Mammary epithelial cell (primary cell): Measurements from ENCODE around the gene TOMT.

Experiments used
- CTCF ChIP-seq, 2 donors: IDR thresholded peaks in 1 of 2; conservative IDR thresholded peaks in 1 of 2; 2 replicates each; pipeline ENCODE4 v1.5.1; 2011 to 2012; ENCODE audit warnings: inconsistent platforms in 2 of 2, low read length in 2 of 2, mild to moderate bottlenecking in 2 of 2, control low read depth in 1 of 2, low read depth in 1 of 2; ENCODE audit not compliant: insufficient read depth in 1 of 2; ENCODE audit errors: extremely low read depth in 1 of 2
- EZH2 ChIP-seq: IDR thresholded peaks from 2 replicates; pipeline ENCODE4 v1.6.1; 2012; ENCODE audit warnings: low read length, inconsistent platforms, borderline replicate concordance

- TF ChIP-seq CTCF (conservative IDR thresholded peaks at IDR 0.05 in 1 of 2, IDR thresholded peaks at IDR 0.05 in 1 of 2; ENCODE audit: extremely low read depth in 1 of 2, insufficient read depth in 1 of 2, low read depth in 1 of 2, low read length in 2 of 2) (no peak), EZH2 (no peak)
Observed at GRCh38 chr11:72154816-72155215, 49.1 kb downstream of the TOMT start.
